ENCODE measurements around the gene AOPEP.

AOPEP gene

DNA sequence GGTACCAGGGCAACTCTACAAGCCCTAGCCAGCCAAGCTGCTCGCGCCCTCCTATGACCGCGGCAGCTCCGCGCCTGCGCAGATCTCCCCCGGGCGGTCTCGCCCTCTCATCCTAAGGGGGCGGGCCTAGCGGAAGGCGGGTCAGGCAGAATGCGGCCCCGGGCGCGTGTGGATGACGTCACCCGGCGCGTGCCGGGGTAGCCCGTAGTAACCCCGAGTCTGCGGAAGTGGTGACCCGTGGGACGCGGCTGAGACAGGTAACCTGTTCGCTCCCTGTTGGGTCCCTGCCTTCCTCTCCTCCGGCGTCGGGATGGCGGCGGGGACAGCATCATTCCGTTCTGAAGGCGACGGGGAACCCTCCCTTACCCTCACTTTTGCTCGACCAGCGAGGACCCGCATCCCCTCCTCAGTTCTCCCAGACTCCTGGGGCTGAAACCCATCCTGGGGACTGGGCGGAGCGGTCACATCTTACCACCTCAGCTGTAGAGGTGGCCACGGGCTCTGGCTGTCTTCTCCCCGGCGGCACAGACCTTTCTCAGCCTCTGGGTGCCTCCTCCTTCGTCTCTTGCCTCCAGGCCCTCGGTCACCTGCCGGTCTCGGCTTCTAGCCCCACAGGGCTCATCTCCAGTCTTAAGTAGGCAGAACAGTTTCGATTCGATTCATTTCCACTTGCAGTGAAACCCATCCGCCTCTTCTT lies at the start of gene AOPEP (continued):
- TF ChIP-seq, protein P1, sequence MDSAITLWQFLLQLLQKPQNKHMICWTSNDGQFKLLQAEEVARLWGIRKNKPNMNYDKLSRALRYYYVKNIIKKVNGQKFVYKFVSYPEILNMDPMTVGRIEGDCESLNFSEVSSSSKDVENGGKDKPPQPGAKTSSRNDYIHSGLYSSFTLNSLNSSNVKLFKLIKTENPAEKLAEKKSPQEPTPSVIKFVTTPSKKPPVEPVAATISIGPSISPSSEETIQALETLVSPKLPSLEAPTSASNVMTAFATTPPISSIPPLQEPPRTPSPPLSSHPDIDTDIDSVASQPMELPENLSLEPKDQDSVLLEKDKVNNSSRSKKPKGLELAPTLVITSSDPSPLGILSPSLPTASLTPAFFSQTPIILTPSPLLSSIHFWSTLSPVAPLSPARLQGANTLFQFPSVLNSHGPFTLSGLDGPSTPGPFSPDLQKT (IDR thresholded peaks at IDR 0.05; ENCODE audit: borderline replicate concordance, low read depth, low read length), result no peak
- TF ChIP-seq ZNF112 (tag by site-specific recombination; IDR thresholded peaks at IDR 0.05) (no peak), ZNF658 (tag by site-specific recombination; IDR thresholded peaks at IDR 0.05) (no peak), MZF1 (tag by site-specific recombination; IDR thresholded peaks at IDR 0.05; ENCODE audit: borderline replicate concordance) (no peak), ZNF24 (tag by site-specific recombination; IDR thresholded peaks at IDR 0.05) (peak; percentile 77; the same call in 1 of the 2 replicates), ZNF843 (tag by site-specific recombination; IDR thresholded peaks at IDR 0.05) (0 out of 2 replicates have a peak, but pooled peaks have one; percentile 45), BCL6B (tag by site-specific recombination; IDR thresholded peaks at IDR 0.05) (no peak; the same call in 1 of the 2 replicates), ZBTB1 (tag by site-specific recombination; IDR thresholded peaks at IDR 0.05) (no peak), ZNF501 (tag by site-specific recombination; IDR thresholded peaks at IDR 0.05) (no peak; the same call in none of the 2 replicates), TCF7L2 (IDR thresholded peaks at IDR 0.05; ENCODE audit: borderline replicate concordance, low read depth, low read length) (peak; percentile 83; the same call in 1 of the 2 replicates), YY2 (tag by site-specific recombination; IDR thresholded peaks at IDR 0.05) (no peak), ZFP69B (tag by site-specific recombination; IDR thresholded peaks at IDR 0.05) (no peak), KLF1 (tag by site-specific recombination; IDR thresholded peaks at IDR 0.05) (no peak; the same call in 1 of the 2 replicates), ZNF280C (tag by site-specific recombination; IDR thresholded peaks at IDR 0.05) (no peak), ZNF398 (tag by site-specific recombination; IDR thresholded peaks at IDR 0.05) (peak; percentile 54), ZNF623 (tag by site-specific recombination; IDR thresholded peaks at IDR 0.05) (no peak), ZNF677 (tag by site-specific recombination; IDR thresholded peaks at IDR 0.05) (no peak), ZNF518A (tag by site-specific recombination; conservative IDR thresholded peaks at IDR 0.05; ENCODE audit: low read depth) (peak; percentile 55), ZIC2 (tag by site-specific recombination; IDR thresholded peaks at IDR 0.05) (no peak), ZNF292 (tag by site-specific recombination; IDR thresholded peaks at IDR 0.05; ENCODE audit: borderline replicate concordance, low read depth) (no peak), ZFP41 (tag by site-specific recombination; IDR thresholded peaks at IDR 0.05; ENCODE audit: borderline replicate concordance) (no peak), ZBTB48 (tag by site-specific recombination; IDR thresholded peaks at IDR 0.05) (no peak), ZNF610 (tag by site-specific recombination; IDR thresholded peaks at IDR 0.05; ENCODE audit: borderline replicate concordance) (no peak), ZNF777 (tag by site-specific recombination; IDR thresholded peaks at IDR 0.05; ENCODE audit: borderline replicate concordance) (no peak), ZNF155 (tag by site-specific recombination; IDR thresholded peaks at IDR 0.05) (no peak), ZBTB17 (tag by site-specific recombination; IDR thresholded peaks at IDR 0.05) (peak; percentile 71)
- TF ChIP-seq, protein P2, sequence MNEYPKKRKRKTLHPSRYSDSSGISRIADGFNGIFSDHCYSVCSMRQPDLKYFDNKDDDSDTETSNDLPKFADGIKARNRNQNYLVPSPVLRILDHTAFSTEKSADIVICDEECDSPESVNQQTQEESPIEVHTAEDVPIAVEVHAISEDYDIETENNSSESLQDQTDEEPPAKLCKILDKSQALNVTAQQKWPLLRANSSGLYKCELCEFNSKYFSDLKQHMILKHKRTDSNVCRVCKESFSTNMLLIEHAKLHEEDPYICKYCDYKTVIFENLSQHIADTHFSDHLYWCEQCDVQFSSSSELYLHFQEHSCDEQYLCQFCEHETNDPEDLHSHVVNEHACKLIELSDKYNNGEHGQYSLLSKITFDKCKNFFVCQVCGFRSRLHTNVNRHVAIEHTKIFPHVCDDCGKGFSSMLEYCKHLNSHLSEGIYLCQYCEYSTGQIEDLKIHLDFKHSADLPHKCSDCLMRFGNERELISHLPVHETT (tag by site-specific recombination; IDR thresholded peaks at IDR 0.05), result peak; percentile 46; the same call in 1 of the 2 replicates

Measured in HEK293 (cell line).